HG03439 (cell line): Measurements from ENCODE around the gene CLMN.
"Not testable (repeated sequence)": the region's sequence is repeated elsewhere in the genome, so short reads cannot be mapped to it uniquely, and the experiment has no call there.

Source experiments
- ATAC-seq: cut with Tn5 transposase; IDR thresholded peaks from one replicate; pipeline ENCODE4 v1.9.1; 2021; ENCODE audit warnings: mild to moderate bottlenecking, moderate library complexity; ENCODE audit not compliant: unreplicated experiment

CLMN gene

GRCh38 chr14:95142208-95142607, 177.5 kb downstream of the CLMN start:
- no peak for ATAC-seq

- no peak for ATAC-seq
These were observed 178.0 kb downstream of the CLMN start for GRCh38 chr14:95141684-95142083.

GRCh38 chr14:95140060-95140858, 179.4 kb downstream of the CLMN start:
- ATAC-seq, result no peak

- no peak for ATAC-seq
These were observed 180.8 kb downstream of the CLMN start for GRCh38 chr14:95138876-95139275.

GRCh38 chr14:95138455-95138854, 181.3 kb downstream of the CLMN start:
- not testable (repeated sequence) for ATAC-seq

GRCh38 chr14:95137804-95138167, 181.9 kb downstream of the CLMN start:
- ATAC-seq, result no peak

GRCh38 chr14:95137164-95137803, 182.4 kb downstream of the CLMN start:
- no peak for ATAC-seq

- ATAC-seq, result no peak
These were observed 183.1 kb downstream of the CLMN start for GRCh38 chr14:95136631-95137030.

- ATAC-seq, result no peak
These were observed 185.3 kb downstream of the CLMN start for GRCh38 chr14:95134304-95134933.

GRCh38 chr14:95133282-95133681, 186.4 kb downstream of the CLMN start:
- ATAC-seq, result no peak

GRCh38 chr14:95132760-95133159, 186.9 kb downstream of the CLMN start:
- no peak for ATAC-seq
